Astrocyte (in vitro differentiated cells and primary cell): Measurements from ENCODE around the gene INPP4A. TPM values are rescaled to one million over a fixed set of nuclear protein-coding genes. Genes with fewer than 3 reads are reported as not detected.

Experiments used
- DNase-seq: peaks from one replicate; pipeline ENCODE4 v3.0.0-alpha.2; 2010; ENCODE audit warnings: low read depth
- FAIRE-seq: peaks from 2 replicates; lab custom pipeline; 2011; peaks lifted over from hg19 to GRCh38; lab: Jason Lieb, UNC
- H2AFZ ChIP-seq: 2 replicates; pipeline ENCODE4 v1.6.0; 2012; ENCODE audit warnings: low read depth, low read length, inconsistent platforms
- H3K27ac ChIP-seq: 2 replicates; pipeline ENCODE4 v1.5.1; 2011; ENCODE audit warnings: low read depth, low read length, inconsistent platforms
- H3K27me3 ChIP-seq: 2 replicates; pipeline ENCODE4 v1.6.0; 2011; ENCODE audit warnings: low read length, inconsistent platforms; ENCODE audit not compliant: insufficient read depth
- H3K36me3 ChIP-seq: 2 replicates; pipeline ENCODE4 v1.5.1; 2011; ENCODE audit warnings: low read length, inconsistent platforms; ENCODE audit not compliant: insufficient read depth
- H3K4me1 ChIP-seq: 2 replicates; pipeline ENCODE4 v1.5.1; 2011; ENCODE audit warnings: low read length, inconsistent platforms; ENCODE audit not compliant: insufficient read depth
- H3K4me2 ChIP-seq: 2 replicates; pipeline ENCODE4 v1.6.0; 2012; ENCODE audit warnings: low read length, inconsistent platforms
- H3K4me3 ChIP-seq: 2 replicates; pipeline ENCODE4 v1.5.1; 2011; ENCODE audit warnings: low read depth, mild to moderate bottlenecking, low read length, inconsistent platforms; ENCODE audit not compliant: insufficient read depth
- H3K79me2 ChIP-seq: 2 replicates; pipeline ENCODE4 v1.6.0; 2012; ENCODE audit warnings: mild to moderate bottlenecking, low read length, inconsistent platforms; ENCODE audit not compliant: insufficient read depth
- H3K9ac ChIP-seq: 2 replicates; pipeline ENCODE4 v1.6.0; 2012; ENCODE audit warnings: mild to moderate bottlenecking, low read length, inconsistent platforms
- H3K9me3 ChIP-seq: 2 replicates; pipeline ENCODE4 v1.5.1; 2012; ENCODE audit warnings: low read depth, mild to moderate bottlenecking, low read length, inconsistent platforms; ENCODE audit not compliant: insufficient read depth
- H4K20me1 ChIP-seq: 2 replicates; pipeline ENCODE4 v1.6.0; 2012; ENCODE audit warnings: low read length, inconsistent platforms; ENCODE audit not compliant: insufficient read depth
- H3K27ac Mint-ChIP-seq: one replicate; pipeline ENCODE4 v1.8.0; 2021; ENCODE audit warnings: mild to moderate bottlenecking, mixed read lengths; ENCODE audit not compliant: unreplicated experiment
- H3K27me3 Mint-ChIP-seq: one replicate; pipeline ENCODE4 v1.8.0; 2021; ENCODE audit warnings: low read depth, mixed read lengths; ENCODE audit not compliant: unreplicated experiment
- H3K36me3 Mint-ChIP-seq: one replicate; pipeline ENCODE4 v1.8.0; 2021; ENCODE audit warnings: low read depth, mixed read lengths; ENCODE audit not compliant: unreplicated experiment
- H3K4me1 Mint-ChIP-seq: one replicate; pipeline ENCODE4 v1.8.0; 2021; ENCODE audit warnings: low read depth, mixed read lengths; ENCODE audit not compliant: unreplicated experiment
- H3K4me3 Mint-ChIP-seq: one replicate; pipeline ENCODE4 v1.8.0; 2021; ENCODE audit warnings: mild to moderate bottlenecking, moderate library complexity, mixed read lengths; ENCODE audit not compliant: unreplicated experiment
- H3K9me3 Mint-ChIP-seq: one replicate; pipeline ENCODE4 v1.8.0; 2021; ENCODE audit warnings: mild to moderate bottlenecking, mixed read lengths; ENCODE audit not compliant: unreplicated experiment
- CTCF ChIP-seq: IDR thresholded peaks from 2 replicates; pipeline ENCODE4 v1.5.1; 2011; ENCODE audit warnings: low read depth, mild to moderate bottlenecking, inconsistent platforms, low read length, moderate library complexity; ENCODE audit not compliant: insufficient read depth
- EZH2 ChIP-seq: IDR thresholded peaks from 2 replicates; pipeline ENCODE4 v1.6.1; 2012; ENCODE audit warnings: mild to moderate bottlenecking, low read length, inconsistent platforms; ENCODE audit not compliant: insufficient read depth
- total RNA-seq: library from RNA; stranded (reverse); gene quantifications from 2 replicates; pipeline ENCODE4 v1.2.1, GENCODE V29; 2021

INPP4A gene
- total RNA-seq, 1 donor from 2014 or later, result 19.4 TPM

- no peak overlapping the region for H3K4me2 ChIP-seq
- no peaks in the 10 kb centered on the region for H3K27me3 Mint-ChIP-seq
Measured at GRCh38 chr2:98505971-98506664, 61.5 kb downstream of the INPP4A start.

GRCh38 chr2:98506881-98507280 is 62.2 kb downstream of the INPP4A start:
- TF ChIP-seq EZH2 (no peak), CTCF (no peak)
- no peak overlapping the region for H3K4me3 ChIP-seq
- DNase-seq, result no peak
- H3K79me2 ChIP-seq, result peaks cover 2% of the 10 kb centered on the region
- H2AFZ ChIP-seq, result no peak overlapping the region
- no peak overlapping the region for H3K9ac ChIP-seq
- H3K36me3 Mint-ChIP-seq, result peaks cover 4% of the 10 kb centered on the region
- no peaks in the 10 kb centered on the region for H3K27me3 ChIP-seq
- no peaks in the 10 kb centered on the region for H3K9me3 ChIP-seq
- no peak overlapping the region for H3K4me3 Mint-ChIP-seq
- no peak overlapping the region for H3K27ac ChIP-seq
- H3K27me3 Mint-ChIP-seq, result no peaks in the 10 kb centered on the region
- H3K4me1 ChIP-seq, result peaks cover 11% of the 10 kb centered on the region
- no peak overlapping the region for H3K27ac Mint-ChIP-seq
- no peak for FAIRE-seq
- H3K9me3 Mint-ChIP-seq, result peaks cover 6% of the 10 kb centered on the region
- H3K4me1 Mint-ChIP-seq, result peaks cover 40% of the 10 kb centered on the region
- no peaks in the 10 kb centered on the region for H3K36me3 ChIP-seq
- no peak overlapping the region for H3K4me2 ChIP-seq
- H4K20me1 ChIP-seq, result peaks cover 53% of the 10 kb centered on the region

More at GRCh38 chr2:98505971-98506664, 61.5 kb downstream of the INPP4A start:
- TF ChIP-seq EZH2, result no peak
- no peak for TF ChIP-seq CTCF
- Mint-ChIP-seq H3K4me3 (no peak overlapping the region), H3K27ac (peak overlapping the region; percentile 63), H3K36me3 (peaks cover 4% of the 10 kb centered on the region), H3K9me3 (peaks cover 6% of the 10 kb centered on the region), H3K4me1 (peaks cover 40% of the 10 kb centered on the region)
- no peak overlapping the region for H2AFZ ChIP-seq
- H4K20me1 ChIP-seq, result peaks cover 46% of the 10 kb centered on the region
- peaks cover 11% of the 10 kb centered on the region for H3K4me1 ChIP-seq
- no peaks in the 10 kb centered on the region for H3K27me3 ChIP-seq
- H3K79me2 ChIP-seq, result peaks cover 2% of the 10 kb centered on the region
- no peak overlapping the region for H3K27ac ChIP-seq
- H3K4me3 ChIP-seq, result no peak overlapping the region
- no peaks in the 10 kb centered on the region for H3K36me3 ChIP-seq
- DNase-seq (no peak), FAIRE-seq (no peak)
- no peak overlapping the region for H3K9ac ChIP-seq
- no peaks in the 10 kb centered on the region for H3K9me3 ChIP-seq

- TF ChIP-seq EZH2, result no peak
- no peak for TF ChIP-seq CTCF
- peaks cover 6% of the 10 kb centered on the region for H3K9me3 Mint-ChIP-seq
- no peaks in the 10 kb centered on the region for H3K27me3 ChIP-seq
- H3K4me2 ChIP-seq, result no peak overlapping the region
- H3K9ac ChIP-seq, result no peak overlapping the region
- H3K4me1 ChIP-seq, result peaks cover 11% of the 10 kb centered on the region
- no peak overlapping the region for H2AFZ ChIP-seq
- no peak overlapping the region for H3K4me3 ChIP-seq
- no peak for FAIRE-seq
- no peaks in the 10 kb centered on the region for H3K9me3 ChIP-seq
- no peak for DNase-seq
- H3K4me1 Mint-ChIP-seq, result peaks cover 35% of the 10 kb centered on the region
- no peak overlapping the region for H3K27ac ChIP-seq
- no peaks in the 10 kb centered on the region for H3K36me3 ChIP-seq
- H4K20me1 ChIP-seq, result peaks cover 53% of the 10 kb centered on the region
- no peaks in the 10 kb centered on the region for H3K27me3 Mint-ChIP-seq
- H3K79me2 ChIP-seq, result peaks cover 2% of the 10 kb centered on the region
- H3K36me3 Mint-ChIP-seq, result peaks cover 4% of the 10 kb centered on the region
- H3K4me3 Mint-ChIP-seq, result no peak overlapping the region
- H3K27ac Mint-ChIP-seq, result no peak overlapping the region
Measured at GRCh38 chr2:98507461-98507860, 62.8 kb downstream of the INPP4A start.
